H9 (cell line): ENCODE data around the gene LRRK1. TPM values are rescaled to one million over a fixed set of nuclear protein-coding genes. Genes with fewer than 3 reads are reported as not detected.

ENCODE experiments used
- DNase-seq: peaks from one replicate; pipeline ENCODE4 v3.0.0-alpha.2; 2017
- H2AFZ ChIP-seq: one replicate; pipeline ENCODE4 v1.6.1; 2013; ENCODE audit warnings: mild to moderate bottlenecking, low read length, control low read depth, moderate library complexity
- H2AK5ac ChIP-seq: 2 replicates; pipeline ENCODE4 v1.6.1; 2013; ENCODE audit warnings: low read length, control low read depth, mixed read lengths; ENCODE audit not compliant: insufficient read length
- H2BK120ac ChIP-seq: one replicate; pipeline ENCODE4 v1.6.1; 2013; ENCODE audit warnings: low read depth, mild to moderate bottlenecking, low read length, control low read depth, inconsistent platforms; ENCODE audit not compliant: poor library complexity, severe bottlenecking
- H2BK12ac ChIP-seq: 2 replicates; pipeline ENCODE4 v1.6.1; 2013; ENCODE audit warnings: low read length, control low read depth, mixed read lengths, low read depth; ENCODE audit not compliant: insufficient read length
- H2BK15ac ChIP-seq: 2 replicates; pipeline ENCODE4 v1.6.1; 2013; ENCODE audit warnings: low read depth, low read length, control low read depth
- H2BK20ac ChIP-seq: one replicate; pipeline ENCODE4 v1.6.1; 2013; ENCODE audit warnings: low read depth, mild to moderate bottlenecking, low read length, control low read depth, inconsistent platforms; ENCODE audit not compliant: poor library complexity, severe bottlenecking
- H2BK5ac ChIP-seq: 2 replicates; pipeline ENCODE4 v1.6.1; 2013; ENCODE audit warnings: low read length, control low read depth, mixed read lengths; ENCODE audit not compliant: insufficient read length
- H3K14ac ChIP-seq: 2 replicates; pipeline ENCODE4 v1.6.1; 2013; ENCODE audit warnings: low read length, control low read depth; ENCODE audit not compliant: insufficient read depth
- H3K18ac ChIP-seq: 2 replicates; pipeline ENCODE4 v1.6.1; 2013; ENCODE audit warnings: low read depth, mild to moderate bottlenecking, mixed read lengths, low read length, control low read depth; ENCODE audit not compliant: insufficient read length
- H3K23ac ChIP-seq: 2 replicates; pipeline ENCODE4 v1.6.1; 2013; ENCODE audit warnings: low read length, control low read depth, mixed read lengths, low read depth; ENCODE audit not compliant: insufficient read length
- H3K23me2 ChIP-seq: 2 replicates; pipeline ENCODE4 v1.6.1; 2013; ENCODE audit warnings: low read depth, mild to moderate bottlenecking, mixed read lengths, low read length, control low read depth; ENCODE audit not compliant: insufficient read length, poor library complexity, severe bottlenecking
- H3K27ac ChIP-seq: 2 replicates; pipeline ENCODE4 v1.5.1; 2013; ENCODE audit warnings: low read length, control low read depth, mixed read lengths, low read depth; ENCODE audit not compliant: insufficient read length
- H3K27me3 ChIP-seq: 2 replicates; pipeline ENCODE4 v1.6.1; 2013; ENCODE audit warnings: low read length, control low read depth, inconsistent platforms; ENCODE audit not compliant: insufficient read depth
- H3K4ac ChIP-seq: 2 replicates; pipeline ENCODE4 v1.6.1; 2013; ENCODE audit warnings: low read depth, mild to moderate bottlenecking, control low read depth, inconsistent platforms, low read length, moderate library complexity
- H3K4me1 ChIP-seq: 2 replicates; pipeline ENCODE4 v1.6.1; 2013; ENCODE audit warnings: low read length, control low read depth, inconsistent platforms; ENCODE audit not compliant: insufficient read depth
- H3K4me2 ChIP-seq: 2 replicates; pipeline ENCODE4 v1.6.1; 2013; ENCODE audit warnings: low read length, control low read depth, mixed read lengths; ENCODE audit not compliant: insufficient read length, insufficient read depth
- H3K56ac ChIP-seq: 2 replicates; pipeline ENCODE4 v1.6.1; 2013; ENCODE audit warnings: low read depth, mild to moderate bottlenecking, mixed read lengths, low read length, control low read depth; ENCODE audit not compliant: insufficient read length
- H3K79me1 ChIP-seq: 2 replicates; pipeline ENCODE4 v1.6.1; 2013; ENCODE audit warnings: low read depth, mild to moderate bottlenecking, moderate library complexity, low read length, control low read depth, inconsistent platforms; ENCODE audit not compliant: insufficient read depth, poor library complexity, severe bottlenecking
- H3K79me2 ChIP-seq: 2 replicates; pipeline ENCODE4 v1.6.1; 2013; ENCODE audit warnings: low read length, control low read depth, inconsistent platforms; ENCODE audit not compliant: insufficient read depth
- H3K9ac ChIP-seq: 2 replicates; pipeline ENCODE4 v1.6.1; 2013; ENCODE audit warnings: low read length, control low read depth, mixed read lengths; ENCODE audit not compliant: insufficient read length; ENCODE audit errors: extremely low read depth
- H3K9me3 ChIP-seq: one replicate; pipeline ENCODE4 v1.6.1; 2013; ENCODE audit warnings: low read depth, low read length, inconsistent platforms; ENCODE audit not compliant: control insufficient read depth
- H3T11ph ChIP-seq: one replicate; pipeline ENCODE4 v1.6.1; 2013; ENCODE audit warnings: mild to moderate bottlenecking, low read length, control low read depth, inconsistent platforms
- H4K20me1 ChIP-seq: one replicate; pipeline ENCODE4 v1.6.1; 2013; ENCODE audit not compliant: control insufficient read depth, insufficient read length, insufficient read depth
- H4K5ac ChIP-seq: 2 replicates; pipeline ENCODE4 v1.6.1; 2013; ENCODE audit warnings: low read depth, mild to moderate bottlenecking, mixed read lengths, low read length, control low read depth; ENCODE audit not compliant: insufficient read length
- H4K8ac ChIP-seq: replicated peaks from 2 replicates; pipeline ENCODE4 v1.6.1; 2013; ENCODE audit warnings: low read length, control low read depth, mixed read lengths, low read depth; ENCODE audit not compliant: insufficient read length
- H4K91ac ChIP-seq: 2 replicates; pipeline ENCODE4 v1.6.1; 2013; ENCODE audit warnings: low read depth, mild to moderate bottlenecking, moderate library complexity, mixed read lengths, low read length, control low read depth; ENCODE audit not compliant: insufficient read length
- H3K27ac Mint-ChIP-seq, 3 experiments: 2 replicates in 2 of 3; 3 replicates in 1 of 3; pipeline ENCODE4 v1.8.0; 2020 to 2021; ENCODE audit warnings: mixed read lengths in 3 of 3, mild to moderate bottlenecking in 1 of 3, moderate library complexity in 1 of 3
- H3K27me3 Mint-ChIP-seq: 2 replicates; pipeline ENCODE4 v1.8.0; 2021; ENCODE audit warnings: low read depth, mild to moderate bottlenecking, moderate library complexity, mixed read lengths
- H3K36me3 Mint-ChIP-seq, 3 experiments: 2 replicates in 2 of 3; 3 replicates in 1 of 3; pipeline ENCODE4 v1.8.0; 2020 to 2021; ENCODE audit warnings: low read depth in 3 of 3, mixed read lengths in 3 of 3; ENCODE audit not compliant: insufficient read depth in 1 of 3
- H3K4me1 Mint-ChIP-seq, 2 experiments: 2 replicates each; pipeline ENCODE4 v1.8.0; 2020; ENCODE audit warnings: mixed read lengths in 2 of 2
- H3K4me3 Mint-ChIP-seq, 2 experiments: 2 replicates in 1 of 2; 3 replicates in 1 of 2; pipeline ENCODE4 v1.8.0; 2020 to 2021; ENCODE audit warnings: mild to moderate bottlenecking in 2 of 2, mixed read lengths in 2 of 2, moderate library complexity in 1 of 2
- H3K9me3 Mint-ChIP-seq, 2 experiments: 2 replicates in 1 of 2; 3 replicates in 1 of 2; pipeline ENCODE4 v1.8.0; 2020; ENCODE audit warnings: mild to moderate bottlenecking in 2 of 2, mixed read lengths in 2 of 2, moderate library complexity in 1 of 2
- CTCF ChIP-seq: fragments of 200-600 bp; sonication (generic); conservative IDR thresholded peaks from 3 replicates; pipeline ENCODE4 v1.8.0; 2021; ENCODE audit warnings: antibody characterized with exemption, mild to moderate bottlenecking
- WGBS: extraction: QIAGEN DNeasy Blood & Tissue Kit; methylation state at CpG from one replicate; pipeline ENCODE4 v1.1.7; 2013; ENCODE audit warnings: missing lambda C conversion rate, low lambda C conversion rate, mixed read lengths; ENCODE audit not compliant: insufficient read length; ENCODE audit errors: extremely low coverage; 5-methylcytosine and 5-hydroxymethylcytosine counted together
- total RNA-seq: library from RNA; stranded (reverse); gene quantifications from 2 replicates; pipeline ENCODE4 v1.2.1, GENCODE V29; 2021

The LRRK1 gene
- total RNA-seq, 1 experiment from 2014 or later: 4.0 TPM

- H4K91ac ChIP-seq: no peak overlapping the region
- H3K14ac ChIP-seq: no peak overlapping the region
- no peak overlapping the region for H3K56ac ChIP-seq
- H4K5ac ChIP-seq: no peak overlapping the region
- no peak for TF ChIP-seq CTCF
- Mint-ChIP-seq H3K36me3 (peaks cover 0 to 3% (median 0%) of the 10 kb centered on the region in 3 experiments; a peak in 1 of 7 replicates), H3K4me1 (peaks cover 15 to 17% of the 10 kb centered on the region in 2 experiments), H3K27ac (no peak overlapping the region), H3K4me3 (no peak overlapping the region), H3K27me3 (peaks cover 40% of the 10 kb centered on the region), H3K9me3 (no peaks in the 10 kb centered on the region)
- no peaks in the 10 kb centered on the region for H3K23me2 ChIP-seq
- no CpG with 5 or more reads among the region's 7 CpGs for WGBS
- H2BK15ac ChIP-seq: no peak overlapping the region
- no peaks in the 10 kb centered on the region for H4K20me1 ChIP-seq
- H2BK20ac ChIP-seq: no peak overlapping the region
- H2BK5ac ChIP-seq: no peak overlapping the region
- no peak overlapping the region for H2AK5ac ChIP-seq
- no peak overlapping the region for H3K27ac ChIP-seq
- no peaks in the 10 kb centered on the region for H3K9me3 ChIP-seq
- no peaks in the 10 kb centered on the region for H3K4me1 ChIP-seq
- no peak overlapping the region for H3T11ph ChIP-seq
- no peak for DNase-seq
- H3K79me1 ChIP-seq: no peaks in the 10 kb centered on the region
- H3K27me3 ChIP-seq: peaks cover 10% of the 10 kb centered on the region
- H3K4ac ChIP-seq: no peak overlapping the region
- H4K8ac ChIP-seq: no peak overlapping the region
- H2BK12ac ChIP-seq: no peak overlapping the region
- no peak overlapping the region for H2AFZ ChIP-seq
- no peak overlapping the region for H3K23ac ChIP-seq
- H3K9ac ChIP-seq: no peak overlapping the region
- no peak overlapping the region for H3K4me2 ChIP-seq
- H2BK120ac ChIP-seq: no peak overlapping the region
- no peak overlapping the region for H3K18ac ChIP-seq
- no peaks in the 10 kb centered on the region for H3K79me2 ChIP-seq
Measured at GRCh38 chr15:100885811-100886210, 33.3 kb upstream of the LRRK1 start.
